Caco-2 (cell line): Measurements from ENCODE around the gene LDB2. TPM values are rescaled to one million over a fixed set of nuclear protein-coding genes. Genes with fewer than 3 reads are reported as not detected.

Experiments
- BruUV-seq: library from RNA; stranded (reverse); fragments of 400-500 nt; replicated peaks from 2 replicates; lab custom pipeline; 2021; lab: Mats Ljungman, UMichigan
- CTCF ChIA-PET: fragments of 300-600 bp; sonication (Branson Sonifier 250); formaldehyde crosslinking; loops from one replicate; lab custom pipeline; 2022; ENCODE audit warnings: antibody characterized with exemption; lab: Charles Lee
- POLR2A ChIA-PET: fragments of 300-600 bp; sonication (Branson Sonifier 250); formaldehyde crosslinking; loops from one replicate; lab custom pipeline; 2022; ENCODE audit warnings: antibody characterized with exemption; lab: Charles Lee
- DNase-seq, 2 experiments: peaks; one replicate each; pipeline versions ENCODE4 v3.0.0 to v3.0.0-alpha.2; 2020 to 2022
- H3K27me3 ChIP-seq: replicated peaks from 2 replicates; pipeline ENCODE4 v1.6.0; 2011; ENCODE audit warnings: low read length; ENCODE audit not compliant: control insufficient read depth, insufficient read depth
- H3K36me3 ChIP-seq: 2 replicates; pipeline ENCODE4 v1.5.1; 2011; ENCODE audit warnings: low read length; ENCODE audit not compliant: control insufficient read depth, insufficient read depth
- H3K4me1 ChIP-seq: fragments of 250-450 bp; sonication (Bioruptor Pico); 2 replicates; pipeline ENCODE4 v1.5.1; 2020; ENCODE audit warnings: mild to moderate bottlenecking
- H3K4me3 ChIP-seq: 2 replicates; pipeline ENCODE4 v1.5.1; 2011; ENCODE audit warnings: low read depth, mild to moderate bottlenecking, control low read depth, low read length
- H3K9me3 ChIP-seq: fragments of 250-450 bp; sonication (Bioruptor Pico); 2 replicates; pipeline ENCODE4 v1.5.1; 2020; ENCODE audit warnings: mild to moderate bottlenecking, moderate library complexity
- H3K27ac Mint-ChIP-seq: one replicate; pipeline ENCODE4 v1.8.0; 2022; ENCODE audit warnings: mixed read lengths; ENCODE audit not compliant: unreplicated experiment
- H3K27me3 Mint-ChIP-seq: one replicate; pipeline ENCODE4 v1.8.0; 2022; ENCODE audit warnings: mixed read lengths; ENCODE audit not compliant: insufficient read depth, unreplicated experiment
- H3K36me3 Mint-ChIP-seq: one replicate; pipeline ENCODE4 v1.8.0; 2022; ENCODE audit warnings: mild to moderate bottlenecking, mixed read lengths; ENCODE audit not compliant: insufficient read depth, unreplicated experiment
- H3K4me1 Mint-ChIP-seq: one replicate; pipeline ENCODE4 v1.8.0; 2022; ENCODE audit warnings: low read depth, mixed read lengths; ENCODE audit not compliant: unreplicated experiment
- H3K4me3 Mint-ChIP-seq: one replicate; pipeline ENCODE4 v1.8.0; 2022; ENCODE audit warnings: mild to moderate bottlenecking, moderate library complexity, mixed read lengths; ENCODE audit not compliant: unreplicated experiment
- H3K9me3 Mint-ChIP-seq: one replicate; pipeline ENCODE4 v1.8.0; 2022; ENCODE audit warnings: mixed read lengths; ENCODE audit not compliant: unreplicated experiment
- intact Hi-C: fragments of 100-400 bp; cut with micrococcal nuclease; formaldehyde crosslinking; loops from one replicate; pipeline ENCODE4 v1.10.0; 2022; ENCODE audit not compliant: unreplicated experiment
- total RNA-seq: library from RNA; stranded (reverse); gene quantifications from 2 replicates; pipeline ENCODE4 v1.2.3, GENCODE V29; 2022
- TF ChIP-seq, protein P1 (sequence below), 2 experiments: fragments of 200-600 bp in 1 of 2; IDR thresholded peaks; 1 replicate in 1 of 2; 2 replicates in 1 of 2; pipeline versions ENCODE4 v1.5.1 to v1.8.0; 2011 to 2022; ENCODE audit warnings: antibody characterized with exemption in 1 of 2, control low read depth in 1 of 2, inconsistent platforms in 1 of 2, low read depth in 1 of 2, low read length in 1 of 2, mild to moderate bottlenecking in 1 of 2, moderate library complexity in 1 of 2; ENCODE audit not compliant: insufficient read depth in 1 of 2, severe bottlenecking in 1 of 2, unreplicated experiment in 1 of 2

Gene LDB2
- total RNA-seq, 1 experiment from 2014 or later: not detected

GRCh38 chr4:16730522-16731205 lies 167.8 kb downstream of the LDB2 start:
- no peaks in the 10 kb centered on the region for H3K36me3 ChIP-seq
- no peaks in the 10 kb centered on the region for H3K4me1 Mint-ChIP-seq
- CTCF ChIA-PET: no interaction called here
- no peaks in the 10 kb centered on the region for H3K36me3 Mint-ChIP-seq
- no peaks in the 10 kb centered on the region for H3K9me3 ChIP-seq
- POLR2A ChIA-PET: no interaction called here
- no peaks in the 10 kb centered on the region for H3K9me3 Mint-ChIP-seq
- no peak overlapping the region for H3K27ac Mint-ChIP-seq
- H3K27me3 Mint-ChIP-seq: peaks cover 24% of the 10 kb centered on the region
- no TSS peak for BruUV-seq
- intact Hi-C loops: no loop called here
- H3K4me1 ChIP-seq: no peaks in the 10 kb centered on the region
- no peak overlapping the region for H3K4me3 ChIP-seq
- no peaks in the 10 kb centered on the region for H3K27me3 ChIP-seq
- TF ChIP-seq, protein P1, sequence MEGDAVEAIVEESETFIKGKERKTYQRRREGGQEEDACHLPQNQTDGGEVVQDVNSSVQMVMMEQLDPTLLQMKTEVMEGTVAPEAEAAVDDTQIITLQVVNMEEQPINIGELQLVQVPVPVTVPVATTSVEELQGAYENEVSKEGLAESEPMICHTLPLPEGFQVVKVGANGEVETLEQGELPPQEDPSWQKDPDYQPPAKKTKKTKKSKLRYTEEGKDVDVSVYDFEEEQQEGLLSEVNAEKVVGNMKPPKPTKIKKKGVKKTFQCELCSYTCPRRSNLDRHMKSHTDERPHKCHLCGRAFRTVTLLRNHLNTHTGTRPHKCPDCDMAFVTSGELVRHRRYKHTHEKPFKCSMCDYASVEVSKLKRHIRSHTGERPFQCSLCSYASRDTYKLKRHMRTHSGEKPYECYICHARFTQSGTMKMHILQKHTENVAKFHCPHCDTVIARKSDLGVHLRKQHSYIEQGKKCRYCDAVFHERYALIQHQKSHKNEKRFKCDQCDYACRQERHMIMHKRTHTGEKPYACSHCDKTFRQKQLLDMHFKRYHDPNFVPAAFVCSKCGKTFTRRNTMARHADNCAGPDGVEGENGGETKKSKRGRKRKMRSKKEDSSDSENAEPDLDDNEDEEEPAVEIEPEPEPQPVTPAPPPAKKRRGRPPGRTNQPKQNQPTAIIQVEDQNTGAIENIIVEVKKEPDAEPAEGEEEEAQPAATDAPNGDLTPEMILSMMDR (IDR thresholded peaks at IDR 0.05; ENCODE audit: insufficient read depth in 1 of 2, low read depth in 1 of 2, low read length in 1 of 2, severe bottlenecking in 1 of 2, unreplicated experiment in 1 of 2): no peak
- no peak for DNase-seq
- H3K4me3 Mint-ChIP-seq: no peak overlapping the region

DNA sequence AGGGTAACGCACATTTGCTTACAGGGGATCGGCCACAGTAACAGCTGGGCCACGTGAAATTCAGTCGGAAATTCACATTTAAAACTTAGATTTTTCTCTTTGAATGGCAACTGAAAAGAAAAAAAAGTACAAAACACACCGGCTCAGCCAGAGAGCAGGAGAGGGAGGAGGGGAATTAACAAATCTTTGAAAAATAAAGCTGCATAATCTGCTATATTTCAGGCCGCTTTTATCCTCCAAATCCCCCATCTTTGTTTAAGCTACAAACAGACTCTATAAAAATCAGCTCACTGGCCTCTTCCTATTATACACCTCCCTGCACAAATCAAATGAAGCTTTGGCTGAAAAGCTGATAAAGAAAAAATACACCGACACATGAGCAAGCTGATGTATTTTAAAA lies 169.1 kb downstream of the LDB2 start:
- BruUV-seq: no TSS peak
- Mint-ChIP-seq H3K9me3 (no peaks in the 10 kb centered on the region), H3K27me3 (peaks cover 19% of the 10 kb centered on the region), H3K27ac (no peak overlapping the region), H3K4me3 (no peak overlapping the region), H3K4me1 (no peaks in the 10 kb centered on the region), H3K36me3 (no peaks in the 10 kb centered on the region)
- no peak for DNase-seq
- TF ChIP-seq, protein P1 (IDR thresholded peaks at IDR 0.05; ENCODE audit: insufficient read depth in 1 of 2, low read depth in 1 of 2, low read length in 1 of 2, severe bottlenecking in 1 of 2, unreplicated experiment in 1 of 2): no peak
- CTCF ChIA-PET: interaction anchor here (0.5 kb wide), 1 partner anchor 231 kb away, joined by 3 read pairs; no protein-coding TSS in a partner anchor
- H3K36me3 ChIP-seq: no peaks in the 10 kb centered on the region
- H3K27me3 ChIP-seq: no peaks in the 10 kb centered on the region
- intact Hi-C loops: no loop called here
- H3K9me3 ChIP-seq: no peaks in the 10 kb centered on the region; the same call in 1 of the 2 replicates
- POLR2A ChIA-PET: no interaction called here
- no peaks in the 10 kb centered on the region for H3K4me1 ChIP-seq
- H3K4me3 ChIP-seq: no peak overlapping the region

DNA sequence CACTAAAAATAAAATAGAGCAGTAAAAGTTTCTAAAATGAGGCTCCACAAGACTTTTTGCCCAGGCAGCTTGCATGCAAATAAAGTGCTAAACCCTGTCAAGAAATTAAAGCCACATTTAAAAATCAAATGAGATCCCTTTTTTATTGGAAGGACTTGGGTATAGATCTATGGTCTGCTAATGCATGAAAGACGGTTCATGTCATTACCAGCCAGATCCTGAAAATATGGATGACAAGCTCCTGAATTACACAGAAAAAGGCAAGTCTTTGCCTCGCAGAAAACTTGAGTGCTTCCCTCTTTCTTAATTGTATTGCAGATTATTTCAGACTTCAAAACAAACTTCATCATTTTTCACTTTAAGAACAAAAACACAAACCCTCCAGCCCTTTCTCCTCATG lies 169.6 kb downstream of the LDB2 start:
- ChIA-PET POLR2A (no interaction called here), CTCF (no interaction called here)
- H3K4me1 ChIP-seq: no peaks in the 10 kb centered on the region
- Mint-ChIP-seq H3K4me1 (no peaks in the 10 kb centered on the region), H3K27ac (no peak overlapping the region), H3K36me3 (no peaks in the 10 kb centered on the region), H3K4me3 (no peak overlapping the region), H3K27me3 (peaks cover 19% of the 10 kb centered on the region), H3K9me3 (no peaks in the 10 kb centered on the region)
- TF ChIP-seq, protein P1 (IDR thresholded peaks at IDR 0.05; ENCODE audit: insufficient read depth in 1 of 2, low read depth in 1 of 2, low read length in 1 of 2, severe bottlenecking in 1 of 2, unreplicated experiment in 1 of 2): no peak
- BruUV-seq: no TSS peak
- H3K27me3 ChIP-seq: no peaks in the 10 kb centered on the region
- intact Hi-C loops: no loop called here
- no peak overlapping the region for H3K4me3 ChIP-seq
- no peak for DNase-seq
- no peaks in the 10 kb centered on the region; the same call in 1 of the 2 replicates for H3K9me3 ChIP-seq
- H3K36me3 ChIP-seq: no peaks in the 10 kb centered on the region
